DLD1 (cell line): ENCODE results near the gene SORD.
"Not testable (repeated sequence)": the region's sequence is repeated elsewhere in the genome, so short reads cannot be mapped to it uniquely, and the experiment has no call there.

Experiments used
- in situ Hi-C: cut with HindIII; loops from 2 replicates; pipeline ENCODE4 v1.10.0; 2017; ENCODE audit warnings: low sequenced_read_pairs

SORD gene

GRCh38 chr15:45093622-45094357 lies 70.8 kb downstream of the SORD start:
- in situ Hi-C loops = no loop called here

- in situ Hi-C loops = no loop called here
Measured at GRCh38 chr15:45094358-45094730, 71.3 kb downstream of the SORD start.

GRCh38 chr15:45095661-45096060 lies 72.7 kb downstream of the SORD start:
- in situ Hi-C loops = no loop called here

- in situ Hi-C loops = no loop called here
Measured at GRCh38 chr15:45097466-45097865, 74.5 kb downstream of the SORD start.

- in situ Hi-C loops = no loop called here
Measured at GRCh38 chr15:45099549-45100165, 76.7 kb downstream of the SORD start.

- in situ Hi-C loops = no loop called here
Measured at GRCh38 chr15:45100884-45101625, 78.1 kb downstream of the SORD start.

- in situ Hi-C loops = no loop called here
Measured at GRCh38 chr15:45101749-45102148, 78.8 kb downstream of the SORD start.

GRCh38 chr15:45102226-45102625 lies 79.2 kb downstream of the SORD start:
- in situ Hi-C loops = no loop called here

- in situ Hi-C loops = not testable (repeated sequence)
Measured at GRCh38 chr15:45104170-45104569, 81.2 kb downstream of the SORD start.

GRCh38 chr15:45105586-45105985 lies 82.6 kb downstream of the SORD start:
- in situ Hi-C loops = no loop called here

GRCh38 chr15:45106002-45106790 lies 83.2 kb downstream of the SORD start:
- in situ Hi-C loops = no loop called here

GRCh38 chr15:45107941-45108630 lies 85.1 kb downstream of the SORD start:
- in situ Hi-C loops = no loop called here

- in situ Hi-C loops = no loop called here
Measured at GRCh38 chr15:45110256-45110820, 87.3 kb downstream of the SORD start.

GRCh38 chr15:45111390-45112142 lies 88.6 kb downstream of the SORD start:
- in situ Hi-C loops = no loop called here

- in situ Hi-C loops = no loop called here
Measured at GRCh38 chr15:45112143-45112590, 89.2 kb downstream of the SORD start.

GRCh38 chr15:45112591-45113379 lies 89.8 kb downstream of the SORD start:
- in situ Hi-C loops = no loop called here

- in situ Hi-C loops = no loop called here
Measured at GRCh38 chr15:45113380-45113990, 90.5 kb downstream of the SORD start.

GRCh38 chr15:45114076-45114750 lies 91.2 kb downstream of the SORD start, which contains the start of the genes DUOX2 and DUOXA2:
Gene DUOX2, minus strand, starts transcription at chr15:45114172. Its CDS starts 761 bp downstream, at chr15:45113411.
Gene DUOXA2, plus strand, starts transcription at chr15:45114326. Its CDS starts 280 bp downstream, at chr15:45114606.
- in situ Hi-C loops = no loop called here
